AML-193 (cell line): Measurements from ENCODE around the gene BRI3BP.
A peak's percentile ranks its signal among the peaks of the same experiment; 100 is the strongest.

ENCODE experiments used
- DNase-seq, 2 experiments: peaks; one replicate each; lab custom pipeline; 2025; lab: John Stamatoyannopoulos, UW

BRI3BP gene, protein sequence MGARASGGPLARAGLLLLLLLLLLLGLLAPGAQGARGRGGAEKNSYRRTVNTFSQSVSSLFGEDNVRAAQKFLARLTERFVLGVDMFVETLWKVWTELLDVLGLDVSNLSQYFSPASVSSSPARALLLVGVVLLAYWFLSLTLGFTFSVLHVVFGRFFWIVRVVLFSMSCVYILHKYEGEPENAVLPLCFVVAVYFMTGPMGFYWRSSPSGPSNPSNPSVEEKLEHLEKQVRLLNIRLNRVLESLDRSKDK

DNA sequence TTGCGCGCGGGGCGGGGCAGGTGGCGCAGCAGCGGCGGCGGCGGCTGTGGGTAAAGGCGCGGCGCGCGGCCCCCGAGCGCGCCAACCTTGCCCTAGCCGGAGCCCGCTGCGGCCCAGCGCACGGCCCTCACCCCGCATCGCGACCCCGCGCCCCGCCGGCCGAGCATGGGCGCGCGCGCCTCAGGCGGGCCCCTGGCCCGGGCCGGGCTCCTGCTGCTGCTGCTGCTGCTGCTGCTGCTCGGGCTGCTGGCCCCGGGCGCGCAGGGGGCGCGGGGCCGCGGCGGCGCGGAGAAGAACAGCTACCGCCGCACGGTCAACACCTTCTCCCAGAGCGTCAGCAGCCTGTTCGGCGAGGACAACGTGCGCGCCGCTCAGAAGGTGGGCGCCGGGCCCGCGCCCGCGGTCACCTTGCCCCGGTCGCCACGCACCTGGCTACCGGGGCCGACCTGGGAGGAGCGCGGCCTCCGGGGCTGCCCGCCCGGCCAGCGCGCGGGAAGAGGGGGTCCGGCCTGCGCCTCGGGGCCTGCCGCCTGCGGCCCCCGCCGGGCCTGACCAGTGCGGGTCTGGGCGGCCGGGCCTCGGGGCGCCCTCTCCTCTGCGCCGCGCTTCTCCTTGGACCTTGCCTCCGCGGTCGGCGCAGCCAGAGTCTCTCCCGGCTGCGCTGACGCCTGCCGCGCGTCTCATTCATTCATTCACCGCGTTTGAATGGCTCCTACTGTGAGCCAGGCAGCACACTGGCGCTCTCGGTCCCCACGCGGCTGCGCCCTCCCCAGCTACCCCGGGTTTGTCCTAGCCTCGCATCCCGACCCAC lies at the start of gene BRI3BP:
Gene BRI3BP, plus strand, starts transcription at position 20 of the 811 bp plus-strand sequence. Its CDS starts 146 bp downstream, at position 166.
- peak; percentile 5 to 19 for DNase-seq

- DNase-seq: no peak
Observed at GRCh38 chr12:124946447-124946793, 47.0 kb upstream of the BRI3BP start.

GRCh38 chr12:124947013-124947412 lies 46.4 kb upstream of the BRI3BP start:
- no peak for DNase-seq

GRCh38 chr12:124947561-124948398 lies 45.7 kb upstream of the BRI3BP start:
- no peak for DNase-seq

- DNase-seq: no peak
Observed at GRCh38 chr12:124949066-124949465, 44.4 kb upstream of the BRI3BP start.

GRCh38 chr12:124949779-124950728 lies 43.4 kb upstream of the BRI3BP start:
- DNase-seq: no peak

DNA sequence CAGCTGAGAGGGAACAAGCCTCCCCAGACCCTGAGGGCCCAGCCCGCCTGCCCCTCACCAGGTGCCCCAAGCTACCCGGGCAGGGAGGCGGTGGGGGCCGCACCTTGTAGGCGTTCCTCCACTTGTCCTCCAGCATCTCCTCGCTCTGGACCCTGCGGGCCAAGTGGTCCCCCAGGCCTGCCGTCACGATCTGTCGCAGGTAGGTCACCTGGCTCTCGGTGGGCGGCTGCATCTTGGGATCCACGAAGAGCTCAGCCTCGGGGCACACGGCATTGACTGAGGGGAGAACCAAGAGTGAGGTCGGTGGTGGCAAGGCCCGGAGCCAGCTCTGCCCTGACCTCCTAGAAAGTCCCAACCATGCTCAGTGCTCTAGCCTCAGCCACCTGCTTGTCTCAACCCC lies 41.1 kb upstream of the BRI3BP start:
- no peak for DNase-seq

GRCh38 chr12:124952801-124953200 lies 40.6 kb upstream of the BRI3BP start:
- DNase-seq: no peak

GRCh38 chr12:124953689-124954405 lies 39.6 kb upstream of the BRI3BP start:
- no peak for DNase-seq

GRCh38 chr12:124954771-124955170 lies 38.7 kb upstream of the BRI3BP start:
- no peak for DNase-seq

- DNase-seq: no peak
Observed at GRCh38 chr12:124956571-124956970, 36.9 kb upstream of the BRI3BP start.

GRCh38 chr12:124961055-124961454 lies 32.4 kb upstream of the BRI3BP start:
- no peak for DNase-seq

GRCh38 chr12:124963211-124963610 lies 30.2 kb upstream of the BRI3BP start:
- DNase-seq: no peak

- no peak for DNase-seq
Observed at GRCh38 chr12:124964251-124964650, 29.2 kb upstream of the BRI3BP start.

DNA sequence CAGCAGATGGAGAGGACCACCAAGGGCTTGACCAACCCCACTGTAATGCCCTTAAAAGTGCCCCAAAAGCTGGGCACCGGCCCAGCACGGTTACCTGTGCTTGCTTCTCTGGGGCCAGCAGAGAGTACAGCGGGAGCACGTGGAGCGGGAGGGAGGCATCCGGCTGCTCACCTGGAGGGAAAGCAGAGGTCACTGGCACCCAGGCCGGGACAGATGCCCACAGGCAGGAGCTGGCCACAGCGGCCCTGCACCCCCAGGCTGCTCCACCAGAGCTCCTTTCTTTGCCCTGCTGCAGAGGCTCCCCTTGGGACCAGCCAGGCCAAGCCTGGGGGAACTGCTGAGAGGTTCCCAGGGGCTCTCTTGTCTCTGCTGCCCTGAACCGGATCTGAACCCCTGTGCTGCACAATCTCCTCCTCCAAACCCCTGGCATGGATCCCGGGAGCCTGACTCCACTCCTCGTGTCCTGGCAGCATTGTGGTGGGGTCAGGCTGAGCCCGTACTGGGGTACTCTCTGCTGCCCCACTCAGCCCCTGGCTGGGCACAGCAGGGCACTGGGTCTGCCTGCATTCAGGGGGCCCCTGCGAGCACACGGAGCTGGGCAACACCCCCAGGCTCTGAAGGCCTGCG lies 28.5 kb upstream of the BRI3BP start:
- no peak for DNase-seq

DNA sequence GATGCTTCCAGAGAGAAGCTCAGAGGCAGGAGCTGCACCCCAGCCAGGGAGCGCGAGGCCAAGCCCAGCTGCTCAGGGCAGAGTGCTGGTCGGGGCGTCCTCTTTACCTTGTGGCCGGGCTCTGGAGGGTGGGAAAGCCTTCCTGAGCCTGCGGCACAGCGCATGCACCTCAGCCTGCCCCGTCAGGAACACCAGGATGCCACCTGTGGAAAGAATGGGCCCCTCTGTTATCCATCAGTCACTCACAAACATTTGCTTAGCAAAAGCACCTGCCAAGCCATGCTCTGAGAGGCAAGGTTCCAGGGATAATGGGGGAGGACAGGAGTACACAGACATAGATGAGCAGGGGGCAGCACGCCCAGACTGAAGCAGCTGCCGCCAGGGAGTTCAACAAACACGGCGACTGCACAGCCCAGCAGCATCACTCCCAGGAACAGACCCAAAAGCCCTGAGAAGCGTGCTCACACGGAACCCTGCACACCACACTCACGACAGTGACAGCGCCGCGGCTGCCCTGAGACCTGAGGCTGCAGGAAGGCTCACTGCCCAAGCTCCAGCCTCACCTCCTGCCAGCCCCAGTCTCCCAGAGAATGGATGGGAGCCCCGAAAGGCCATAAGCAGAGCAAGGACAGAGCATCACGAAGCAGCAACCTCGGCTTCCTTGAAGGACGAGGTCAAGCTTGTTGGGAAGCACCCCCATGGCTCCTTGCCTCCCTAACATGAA lies 26.3 kb upstream of the BRI3BP start:
- DNase-seq: no peak

DNA sequence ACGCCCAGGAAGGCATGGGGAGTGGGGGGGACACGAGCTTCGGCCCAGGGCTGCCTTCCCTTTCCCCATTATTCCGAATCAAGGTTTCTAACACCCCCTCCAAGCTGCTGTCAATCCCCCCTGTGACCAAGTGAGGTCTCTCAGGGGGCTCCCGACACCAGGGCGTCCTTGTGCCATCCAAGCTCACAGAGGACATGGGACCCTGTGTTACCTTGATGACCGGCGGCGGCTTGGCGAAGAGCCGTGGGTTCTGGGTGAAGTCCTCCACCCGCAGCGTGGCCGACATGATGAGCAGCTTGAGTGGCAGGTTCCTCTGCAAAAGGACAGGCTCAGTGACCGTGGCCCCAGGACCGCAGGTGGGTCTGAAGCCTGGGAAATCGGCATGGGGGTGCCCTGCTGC lies 24.8 kb upstream of the BRI3BP start:
- DNase-seq: no peak

- DNase-seq: no peak
Observed at GRCh38 chr12:124970647-124971402, 22.6 kb upstream of the BRI3BP start.

- no peak for DNase-seq
Observed at GRCh38 chr12:124971603-124972002, 21.8 kb upstream of the BRI3BP start.
